ENCODE measurements around the gene SLC16A12. TPM values are rescaled to one million over a fixed set of nuclear protein-coding genes. Genes with fewer than 3 reads are reported as not detected.

The SLC16A12 gene
- total RNA-seq, 1 experiment from 2014 or later, result 1.0 TPM

DNA sequence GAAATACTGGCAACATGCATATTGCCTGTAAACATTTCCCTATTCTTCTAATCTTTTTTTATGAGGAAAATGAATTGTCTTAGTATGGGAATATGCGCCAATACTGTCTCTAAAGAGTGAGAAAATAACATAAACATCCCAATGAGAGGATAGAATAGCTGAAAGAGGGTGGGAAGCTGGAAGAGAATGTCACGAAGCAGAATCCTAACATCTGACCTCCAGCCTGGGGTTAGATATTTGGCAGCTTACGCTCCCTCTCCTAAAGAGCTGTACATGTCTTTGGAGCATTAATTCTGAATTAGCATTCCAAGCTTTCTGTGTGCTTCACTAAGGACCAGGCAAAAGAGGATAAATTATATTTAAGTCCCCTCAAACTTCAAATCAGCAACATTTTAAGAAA is 31.6 kb upstream of the SLC16A12 start:
- Mint-ChIP-seq H3K27ac (ENCODE audit: unreplicated experiment) (no peak overlapping the region), H3K4me3 (ENCODE audit: low read depth, unreplicated experiment) (no peak overlapping the region), H3K27me3 (ENCODE audit: unreplicated experiment) (no peaks in the 10 kb centered on the region), H3K4me1 (ENCODE audit: low read depth, unreplicated experiment) (no peaks in the 10 kb centered on the region), H3K36me3 (ENCODE audit: insufficient read depth, unreplicated experiment) (no peaks in the 10 kb centered on the region), H3K9me3 (ENCODE audit: low read depth, unreplicated experiment) (no peaks in the 10 kb centered on the region)
- intact Hi-C loops (cut with micrococcal nuclease; ENCODE audit: unreplicated experiment), result loop anchor here (5.0 kb wide), 1 partner anchor 135 kb away; the partner anchor contains the start of gene KIF20B
- no peak for DNase-seq
- BruUV-seq (replicated peaks), result no TSS peak
- TF ChIP-seq CTCF (IDR thresholded peaks at IDR 0.05; ENCODE audit: unreplicated experiment), result no peak
- CTCF ChIA-PET, result interaction anchor here (0.7 kb wide), 1 partner anchor 1045 kb away, joined by 3 read pairs; no protein-coding TSS in a partner anchor

DNA sequence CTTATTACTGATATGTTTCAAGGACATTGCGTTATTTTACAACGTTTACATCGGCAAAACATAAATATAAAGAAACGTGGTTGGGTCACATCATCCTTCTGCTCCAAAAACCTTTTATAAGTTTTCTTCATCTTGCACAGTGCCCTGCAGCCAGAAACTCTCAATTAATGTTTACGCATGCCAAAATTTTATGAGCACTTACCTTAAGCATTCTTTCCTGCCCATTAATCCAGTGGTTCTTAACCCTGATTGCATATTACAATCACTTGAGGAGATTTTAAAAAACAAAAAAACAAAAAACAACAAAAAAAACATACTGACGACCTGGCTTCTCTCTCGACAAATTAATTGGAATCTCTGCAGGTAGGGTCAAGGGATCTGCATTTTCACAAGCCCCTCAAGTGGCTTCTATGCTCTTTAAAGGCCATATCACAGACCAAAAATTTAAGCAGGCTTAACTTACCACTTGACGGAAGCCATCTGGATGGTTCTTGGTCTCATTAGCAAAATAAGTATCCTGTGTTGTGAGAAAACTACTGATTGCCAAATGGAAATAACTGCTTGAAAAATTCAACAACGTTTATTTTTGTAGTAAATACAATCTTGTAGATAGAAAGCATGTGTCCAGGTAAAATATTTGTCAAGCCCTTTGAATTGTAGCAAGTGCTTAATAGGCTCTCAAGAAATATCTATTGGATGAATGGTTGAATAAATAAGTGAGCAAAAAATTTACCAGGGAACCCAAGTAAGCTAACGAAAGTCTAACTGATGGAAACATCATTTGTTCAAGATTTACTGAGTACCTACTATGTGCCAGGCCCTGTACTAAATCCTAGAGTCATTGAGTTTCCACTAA is 30.9 kb upstream of the SLC16A12 start:
- Mint-ChIP-seq H3K9me3 (ENCODE audit: low read depth, unreplicated experiment) (no peaks in the 10 kb centered on the region), H3K27me3 (ENCODE audit: unreplicated experiment) (no peaks in the 10 kb centered on the region), H3K27ac (ENCODE audit: unreplicated experiment) (no peak overlapping the region), H3K36me3 (ENCODE audit: insufficient read depth, unreplicated experiment) (no peaks in the 10 kb centered on the region), H3K4me1 (ENCODE audit: low read depth, unreplicated experiment) (no peaks in the 10 kb centered on the region), H3K4me3 (ENCODE audit: low read depth, unreplicated experiment) (no peak overlapping the region)
- TF ChIP-seq CTCF (IDR thresholded peaks at IDR 0.05; ENCODE audit: unreplicated experiment), result no peak
- CTCF ChIA-PET, result interaction anchor here (0.7 kb wide), 1 partner anchor 1046 kb away, joined by 3 read pairs; no protein-coding TSS in a partner anchor
- no peak for DNase-seq
- BruUV-seq (replicated peaks), result no TSS peak
- intact Hi-C loops (cut with micrococcal nuclease; ENCODE audit: unreplicated experiment), result loop anchor here (5.0 kb wide), 1 partner anchor 136 kb away; the partner anchor contains the start of gene KIF20B

DNA sequence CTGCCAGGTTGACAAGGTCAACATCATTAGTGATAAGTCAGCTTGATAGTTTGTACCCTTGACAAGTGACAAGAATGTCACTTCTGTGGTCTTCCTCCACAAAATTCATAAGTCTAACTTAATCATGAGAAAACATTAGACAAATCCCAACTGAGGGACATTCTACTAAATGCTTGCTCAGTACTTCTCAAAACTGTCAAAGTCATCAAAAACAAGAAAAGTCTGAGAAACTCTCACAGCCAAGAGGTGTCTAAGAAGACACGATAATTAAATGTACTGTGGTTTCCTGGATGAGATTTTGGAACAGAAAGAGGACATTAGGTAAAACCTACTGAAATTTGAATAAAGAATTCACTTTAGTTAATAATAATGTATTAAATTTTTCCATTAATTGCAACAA is 29.8 kb upstream of the SLC16A12 start:
- BruUV-seq (replicated peaks), result no TSS peak
- Mint-ChIP-seq H3K4me3 (ENCODE audit: low read depth, unreplicated experiment) (no peak overlapping the region), H3K27me3 (ENCODE audit: unreplicated experiment) (no peaks in the 10 kb centered on the region), H3K27ac (ENCODE audit: unreplicated experiment) (no peak overlapping the region), H3K4me1 (ENCODE audit: low read depth, unreplicated experiment) (no peaks in the 10 kb centered on the region), H3K9me3 (ENCODE audit: low read depth, unreplicated experiment) (no peaks in the 10 kb centered on the region), H3K36me3 (ENCODE audit: insufficient read depth, unreplicated experiment) (no peaks in the 10 kb centered on the region)
- intact Hi-C loops (cut with micrococcal nuclease; ENCODE audit: unreplicated experiment), result loop anchor here (5.0 kb wide), 1 partner anchor 137 kb away; the partner anchor contains the start of gene KIF20B
- TF ChIP-seq CTCF (IDR thresholded peaks at IDR 0.05; ENCODE audit: unreplicated experiment), result no peak
- no peak for DNase-seq
- CTCF ChIA-PET, result no interaction called here

GRCh38 chr10:89563861-89564478 is 28.6 kb upstream of the SLC16A12 start:
- Mint-ChIP-seq H3K27ac (ENCODE audit: unreplicated experiment) (no peak overlapping the region), H3K4me3 (ENCODE audit: low read depth, unreplicated experiment) (no peak overlapping the region), H3K36me3 (ENCODE audit: insufficient read depth, unreplicated experiment) (no peaks in the 10 kb centered on the region), H3K9me3 (ENCODE audit: low read depth, unreplicated experiment) (no peaks in the 10 kb centered on the region), H3K27me3 (ENCODE audit: unreplicated experiment) (no peaks in the 10 kb centered on the region), H3K4me1 (ENCODE audit: low read depth, unreplicated experiment) (no peaks in the 10 kb centered on the region)
- CTCF ChIA-PET, result no interaction called here
- TF ChIP-seq CTCF (IDR thresholded peaks at IDR 0.05; ENCODE audit: unreplicated experiment), result peak; percentile 18
- intact Hi-C loops (cut with micrococcal nuclease; ENCODE audit: unreplicated experiment), result loop anchor here (1.0 kb wide), 1 partner anchor 138 kb away; no protein-coding TSS in a partner anchor
- DNase-seq, result peak; percentile 26
- no TSS peak for BruUV-seq (replicated peaks)
